Measurements from ENCODE around the gene CAV1. TPM values are rescaled to one million over a fixed set of nuclear protein-coding genes. Genes with fewer than 3 reads are reported as not detected.

Gene CAV1
- total and polyA plus RNA-seq, 7 donors: 57.6 to 120 (median 68.1) TPM

DNA sequence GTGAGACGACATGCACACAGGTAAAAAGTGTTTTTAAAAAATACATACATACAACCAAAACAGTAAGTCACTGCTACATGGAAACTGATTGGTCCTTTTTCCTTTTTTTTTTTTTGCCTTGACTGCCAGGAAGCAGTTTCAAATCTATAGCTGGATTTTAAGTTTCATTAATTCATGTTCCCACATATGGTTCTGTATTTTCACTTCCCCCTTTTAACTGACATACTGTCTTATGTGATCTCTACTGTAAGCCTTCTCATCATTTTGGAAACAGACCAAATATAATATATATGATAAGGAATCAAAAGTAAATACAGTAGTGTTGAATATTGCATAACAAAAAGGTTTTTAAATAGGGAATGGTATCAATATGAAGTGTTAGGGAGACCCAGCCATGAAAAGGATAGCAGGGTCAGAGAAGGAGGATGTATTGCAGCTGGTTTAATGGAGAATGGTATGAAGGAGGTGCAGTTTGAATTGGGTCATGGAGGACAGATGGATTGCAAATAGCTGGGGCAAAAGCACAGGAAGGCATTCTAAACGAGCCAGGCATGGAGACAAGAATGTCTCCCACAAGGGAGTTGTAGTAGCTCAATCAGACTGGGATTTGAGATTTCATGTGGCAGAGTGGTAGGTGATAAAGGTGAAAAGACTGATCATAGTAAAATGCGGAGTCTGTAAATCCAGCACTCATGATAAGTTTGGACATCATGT is 5.4 kb downstream of the CAV1 start:
- H3K27ac ChIP-seq: no peak overlapping the region
- WGBS, 3 donors: 55 to 59% (median 56%) methylated on average over 3 of the region's 3 CpGs
- TF ChIP-seq, protein P1, sequence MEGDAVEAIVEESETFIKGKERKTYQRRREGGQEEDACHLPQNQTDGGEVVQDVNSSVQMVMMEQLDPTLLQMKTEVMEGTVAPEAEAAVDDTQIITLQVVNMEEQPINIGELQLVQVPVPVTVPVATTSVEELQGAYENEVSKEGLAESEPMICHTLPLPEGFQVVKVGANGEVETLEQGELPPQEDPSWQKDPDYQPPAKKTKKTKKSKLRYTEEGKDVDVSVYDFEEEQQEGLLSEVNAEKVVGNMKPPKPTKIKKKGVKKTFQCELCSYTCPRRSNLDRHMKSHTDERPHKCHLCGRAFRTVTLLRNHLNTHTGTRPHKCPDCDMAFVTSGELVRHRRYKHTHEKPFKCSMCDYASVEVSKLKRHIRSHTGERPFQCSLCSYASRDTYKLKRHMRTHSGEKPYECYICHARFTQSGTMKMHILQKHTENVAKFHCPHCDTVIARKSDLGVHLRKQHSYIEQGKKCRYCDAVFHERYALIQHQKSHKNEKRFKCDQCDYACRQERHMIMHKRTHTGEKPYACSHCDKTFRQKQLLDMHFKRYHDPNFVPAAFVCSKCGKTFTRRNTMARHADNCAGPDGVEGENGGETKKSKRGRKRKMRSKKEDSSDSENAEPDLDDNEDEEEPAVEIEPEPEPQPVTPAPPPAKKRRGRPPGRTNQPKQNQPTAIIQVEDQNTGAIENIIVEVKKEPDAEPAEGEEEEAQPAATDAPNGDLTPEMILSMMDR (IDR thresholded peaks at IDR 0.05): no peak
- H3K4me3 ChIP-seq: peak overlapping the region; percentile 80
- intact Hi-C loops (cut with DNase I): no loop called here
- H3K9me3 ChIP-seq: no peaks in the 10 kb centered on the region
- ATAC-seq (no peak), DNase-seq (no peak)
- H3K36me3 ChIP-seq (ENCODE audit: insufficient read depth in 1 of 2, low read depth in 1 of 2): peaks cover 0 to 6% of the 10 kb centered on the region in 2 donors
- H3K4me1 ChIP-seq: no peaks in the 10 kb centered on the region
- H3K27me3 ChIP-seq (ENCODE audit: insufficient read depth in 3 of 3, low read length in 2 of 3): no peaks in the 10 kb centered on the region

- no peaks in the 10 kb centered on the region for H3K27me3 ChIP-seq (ENCODE audit: insufficient read depth in 3 of 3, low read length in 2 of 3)
- no peaks in the 10 kb centered on the region for H3K4me1 ChIP-seq
- DNase-seq (no peak), ATAC-seq (no peak)
- intact Hi-C loops (cut with DNase I): no loop called here
- no peak overlapping the region for H3K27ac ChIP-seq
- H3K9me3 ChIP-seq: no peaks in the 10 kb centered on the region
- WGBS, 3 donors: 40 to 67% (median 44%) methylated on average over 3 of the region's 3 CpGs
- TF ChIP-seq, protein P1 (IDR thresholded peaks at IDR 0.05): no peak
- peaks cover 0 to 6% of the 10 kb centered on the region in 2 donors for H3K36me3 ChIP-seq (ENCODE audit: insufficient read depth in 1 of 2, low read depth in 1 of 2)
- peak overlapping the region; percentile 80 for H3K4me3 ChIP-seq
Measured at GRCh38 chr7:116532102-116532688, 7.4 kb downstream of the CAV1 start.

DNA sequence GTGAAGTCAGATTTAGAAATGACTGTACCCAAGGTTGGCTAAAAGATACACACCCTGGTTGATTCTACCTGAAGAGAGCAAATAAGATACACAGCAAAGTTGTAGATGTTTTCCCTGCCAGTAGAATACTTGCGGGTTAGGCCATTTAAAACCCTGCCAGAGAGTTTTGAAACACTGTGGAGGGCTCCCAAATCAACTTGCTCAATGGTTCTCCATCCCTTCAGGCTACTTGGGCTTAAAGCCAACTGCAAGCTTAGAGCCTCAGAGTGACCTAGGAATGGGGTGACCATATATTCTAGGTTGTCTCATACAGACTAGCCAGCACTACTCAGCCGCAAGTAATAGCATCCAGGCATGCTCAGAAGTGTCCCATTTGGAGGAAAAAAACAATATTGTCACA is 10.0 kb downstream of the CAV1 start:
- no peaks in the 10 kb centered on the region for H3K27me3 ChIP-seq (ENCODE audit: insufficient read depth in 3 of 3, low read length in 2 of 3)
- no peaks in the 10 kb centered on the region for H3K9me3 ChIP-seq
- peak overlapping the region; percentile 20 for H3K4me3 ChIP-seq
- ATAC-seq (peak in 2 of 4 donors; percentile 46 to 51), DNase-seq (peak in 1 of 2 donors; percentile 21)
- no peaks in the 10 kb centered on the region for H3K4me1 ChIP-seq
- peaks cover 0 to 5% of the 10 kb centered on the region in 2 donors for H3K36me3 ChIP-seq (ENCODE audit: insufficient read depth in 1 of 2, low read depth in 1 of 2)
- intact Hi-C loops (cut with DNase I): no loop called here
- TF ChIP-seq, protein P1 (IDR thresholded peaks at IDR 0.05): no peak
- WGBS, 3 donors: 62 to 69% (median 68%) methylated on average over 2 of the region's 2 CpGs
- H3K27ac ChIP-seq: no peak overlapping the region

DNA sequence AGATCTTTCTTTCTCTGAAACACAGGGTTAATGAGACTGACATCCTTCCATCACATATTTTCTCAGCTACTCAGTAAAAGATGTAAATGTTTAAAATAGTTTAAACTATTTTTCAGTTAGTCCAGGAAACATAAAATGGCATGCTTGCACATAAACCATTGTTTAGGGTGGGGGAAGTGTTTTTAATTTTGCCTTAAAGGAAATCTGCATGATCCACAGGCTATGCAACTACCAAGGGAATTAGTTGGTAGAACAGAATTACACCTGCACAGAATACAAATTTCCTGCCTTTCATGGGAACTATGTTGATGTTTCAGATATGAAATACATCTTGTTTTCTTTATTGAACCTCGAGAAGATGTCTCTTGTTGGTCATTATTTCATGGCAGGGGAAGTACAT is 10.6 kb downstream of the CAV1 start:
- Histone ChIP-seq H3K4me1 (no peaks in the 10 kb centered on the region), H3K4me3 (peak overlapping the region; percentile 20), H3K27ac (no peak overlapping the region), H3K9me3 (no peaks in the 10 kb centered on the region), H3K27me3 (ENCODE audit: insufficient read depth in 3 of 3, low read length in 2 of 3) (no peaks in the 10 kb centered on the region), H3K36me3 (ENCODE audit: insufficient read depth in 1 of 2, low read depth in 1 of 2) (no peaks in the 10 kb centered on the region)
- DNase-seq (no peak), ATAC-seq (no peak)
- 63 to 74% (median 67%) methylated on average over 1 of the region's 1 CpG for WGBS, 3 donors
- intact Hi-C loops (cut with DNase I): no loop called here
- TF ChIP-seq, protein P1 (IDR thresholded peaks at IDR 0.05): no peak

Measured in psoas muscle (tissue), 8 donors.